NCI-H2196 treated with DMSO at 0.1 percent for 48 hours (cell line): Measurements from ENCODE around the gene CHCHD6.

Source experiments
- DNase-seq: peaks from one replicate; lab custom pipeline; 2025; ENCODE audit not compliant: unreplicated experiment; lab: John Stamatoyannopoulos, UW

The CHCHD6 gene

GRCh38 chr3:126668450-126669401 is 35.3 kb upstream of the CHCHD6 start:
- DNase-seq = no peak

- no peak for DNase-seq
Observed at GRCh38 chr3:126671521-126671920, 32.5 kb upstream of the CHCHD6 start.

GRCh38 chr3:126672340-126672739 is 31.7 kb upstream of the CHCHD6 start:
- DNase-seq = no peak

DNA sequence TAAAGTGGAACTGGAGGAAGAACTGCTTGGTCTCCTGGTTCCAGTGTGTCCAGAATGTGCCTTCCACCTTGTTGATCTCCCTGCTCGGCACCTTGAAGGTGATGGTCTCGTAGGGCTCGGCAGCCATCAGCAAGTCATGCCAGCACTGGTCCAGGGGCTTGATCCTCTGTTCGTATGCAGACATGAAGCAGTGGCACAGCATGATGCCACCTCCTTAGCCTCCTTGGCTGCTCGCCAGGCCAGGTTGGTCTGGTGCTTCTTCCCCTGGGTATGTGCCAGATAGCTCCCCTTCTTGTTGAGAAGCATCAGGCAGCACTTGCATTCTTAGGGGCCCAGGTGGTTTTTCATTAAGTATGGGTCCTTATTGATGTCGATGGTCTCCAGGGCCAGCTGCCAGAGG is 31.3 kb upstream of the CHCHD6 start:
- DNase-seq = no peak

DNA sequence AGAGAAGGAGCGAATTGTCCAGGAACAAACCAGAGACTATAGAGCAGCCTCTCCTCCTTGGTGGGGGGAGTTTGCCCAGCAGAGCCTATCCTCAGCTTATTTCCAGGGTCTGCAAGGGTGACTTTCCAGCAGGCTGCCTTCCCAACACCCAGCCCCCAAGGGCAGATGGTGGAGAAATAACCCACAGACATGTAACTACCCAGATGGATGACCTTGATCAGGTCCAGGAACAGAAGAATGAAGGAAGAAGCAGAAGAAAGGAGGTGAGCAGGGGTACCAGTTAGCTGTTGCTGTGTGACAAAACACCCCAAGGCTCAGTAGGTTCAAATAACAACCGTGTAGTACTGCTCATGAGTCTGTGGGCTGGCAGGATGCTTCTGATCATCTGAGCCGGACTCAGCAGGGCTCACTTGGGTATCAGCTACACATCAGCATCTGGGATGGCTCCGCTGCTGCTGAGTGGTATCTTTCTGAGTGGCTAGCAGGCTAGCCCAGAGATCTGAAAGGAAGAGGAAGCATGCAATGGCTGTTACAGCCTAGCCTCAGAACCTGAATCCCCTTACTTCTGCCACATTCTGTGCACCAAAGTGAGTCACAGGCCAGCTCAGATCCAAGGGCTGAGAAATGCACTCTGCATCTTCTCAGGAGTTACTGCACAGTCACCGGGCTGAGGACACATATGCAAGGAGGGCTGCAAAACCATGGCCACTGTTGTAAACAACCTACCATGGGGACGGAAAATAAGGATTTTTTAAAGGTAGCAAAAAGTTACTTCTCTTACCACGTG is 26.9 kb upstream of the CHCHD6 start:
- no peak for DNase-seq

DNA sequence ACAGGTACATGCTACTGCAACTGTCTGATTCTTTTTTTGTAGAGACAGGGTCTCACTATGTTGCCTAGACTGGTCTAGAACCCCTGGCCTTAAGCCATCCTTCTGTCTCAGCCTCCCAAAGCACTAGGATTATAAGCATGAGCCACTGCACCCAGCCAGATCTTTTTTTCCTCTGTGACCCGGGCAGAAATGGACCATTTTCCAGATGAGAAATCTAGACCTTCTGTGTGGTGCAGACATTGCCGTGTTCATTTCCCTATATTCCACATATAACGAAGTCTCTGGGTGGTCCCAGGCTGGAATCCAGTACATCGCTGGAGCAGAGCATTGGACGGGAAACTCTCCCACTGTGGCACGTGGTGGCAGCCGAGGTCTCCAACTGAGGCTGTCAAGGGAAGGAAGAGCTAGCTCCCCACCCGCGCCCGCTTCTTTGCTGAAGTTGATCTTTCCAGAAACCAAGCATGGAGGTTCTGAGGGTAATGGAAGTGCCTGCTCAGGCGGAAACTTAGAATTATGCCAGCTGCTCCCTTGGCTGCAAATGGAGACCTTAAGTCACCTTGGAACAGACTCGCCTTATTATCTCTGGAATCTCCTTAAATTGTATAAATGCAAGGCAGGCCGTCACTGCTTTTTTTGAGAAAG is 26.1 kb upstream of the CHCHD6 start:
- no peak for DNase-seq

DNA sequence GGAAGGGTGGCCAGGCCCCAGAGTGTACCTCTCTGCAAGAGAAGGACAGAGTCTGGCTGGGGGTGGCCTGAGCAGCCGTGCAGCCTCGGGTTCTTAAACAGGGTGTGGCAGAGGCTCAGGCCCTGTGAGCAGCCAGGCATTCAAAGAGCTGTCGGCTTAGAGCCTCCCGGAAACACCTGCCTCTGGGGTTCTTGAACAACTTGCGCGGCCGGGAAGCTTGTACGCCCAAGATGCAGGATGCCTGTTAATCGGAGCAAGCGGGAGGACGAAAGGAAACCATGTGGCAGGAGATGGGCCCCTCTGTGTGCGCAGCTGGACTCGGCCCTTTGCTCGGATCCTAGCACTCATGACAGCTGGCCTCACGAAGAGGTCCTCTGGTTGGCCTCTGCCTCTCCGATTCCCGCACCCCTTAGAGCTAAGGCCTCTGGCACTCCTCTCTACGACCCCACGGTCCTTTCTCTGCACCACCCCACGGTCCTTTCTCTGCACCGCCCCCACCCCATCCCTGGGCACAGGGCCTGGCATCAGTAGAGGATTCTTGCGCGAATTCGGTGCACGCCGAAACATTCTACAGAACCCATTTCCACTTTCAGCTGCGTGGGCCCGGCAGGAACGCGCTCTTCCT is 25.2 kb upstream of the CHCHD6 start:
- no peak for DNase-seq

DNA sequence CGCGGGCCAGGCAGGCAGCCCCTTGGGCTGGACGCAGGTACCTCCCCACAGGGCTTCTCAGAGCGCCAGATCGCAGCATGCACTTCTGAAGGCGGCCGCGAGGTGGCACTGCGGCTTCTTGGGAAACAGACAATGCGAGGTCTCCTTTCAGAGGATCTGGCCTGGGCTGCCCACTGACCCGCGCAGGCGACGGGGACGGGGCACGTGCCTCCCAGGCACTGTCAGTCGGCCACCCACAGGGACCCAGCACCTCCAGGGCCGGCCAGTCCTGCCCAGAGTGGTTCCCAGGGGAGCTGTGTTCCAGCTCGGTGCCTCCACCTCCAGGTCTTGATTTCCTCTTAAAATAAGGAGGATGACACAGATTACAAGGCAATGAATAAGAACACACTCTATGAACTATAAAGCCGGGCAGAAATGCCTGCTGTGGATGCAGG is 24.7 kb upstream of the CHCHD6 start:
- peak; percentile 76 for DNase-seq

DNA sequence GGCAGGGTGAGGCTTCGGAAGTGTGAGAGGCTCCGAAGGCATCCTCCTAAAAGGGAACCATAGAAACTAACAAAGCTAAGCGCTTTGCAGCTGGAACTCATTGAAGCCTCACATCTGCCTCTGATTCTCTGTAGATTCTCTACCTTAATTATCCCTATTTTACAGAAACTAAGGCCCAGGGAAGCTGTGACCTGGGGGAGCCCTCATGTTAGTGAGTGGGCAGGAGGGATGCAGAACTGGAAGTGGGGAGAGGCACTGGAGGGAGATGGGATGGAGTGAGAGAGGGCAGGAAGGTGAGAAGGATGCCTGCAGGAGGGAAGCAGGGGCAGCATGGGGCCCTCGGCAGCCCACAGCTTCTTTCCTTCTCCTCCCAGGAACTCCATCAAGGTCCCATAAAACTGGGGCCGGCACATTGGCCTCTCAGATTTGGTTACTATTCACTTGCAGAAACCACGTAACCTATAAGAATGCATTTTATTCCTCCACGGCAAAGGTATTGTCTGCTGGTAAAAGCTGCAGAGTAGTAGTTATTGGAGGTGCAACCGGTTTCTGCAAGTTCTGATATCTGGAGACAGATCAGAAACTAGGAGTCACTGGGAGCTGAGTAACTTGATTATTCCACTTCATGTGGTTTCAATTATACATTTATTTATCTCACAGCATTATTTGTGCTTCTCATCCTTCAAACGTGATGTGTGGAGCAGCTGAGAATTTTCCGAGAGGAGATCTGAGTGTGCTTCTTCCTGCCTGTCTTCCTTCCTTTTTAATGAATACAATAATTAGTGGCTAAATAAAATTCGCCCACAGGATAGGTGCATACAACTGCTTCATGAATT is 24.0 kb upstream of the CHCHD6 start:
- no peak for DNase-seq

GRCh38 chr3:126680667-126681055 is 23.4 kb upstream of the CHCHD6 start:
- no peak for DNase-seq

- no peak for DNase-seq
Observed at GRCh38 chr3:126682009-126682408, 22.0 kb upstream of the CHCHD6 start.

- DNase-seq = no peak
Observed at GRCh38 chr3:126683069-126683468, 21.0 kb upstream of the CHCHD6 start.

DNA sequence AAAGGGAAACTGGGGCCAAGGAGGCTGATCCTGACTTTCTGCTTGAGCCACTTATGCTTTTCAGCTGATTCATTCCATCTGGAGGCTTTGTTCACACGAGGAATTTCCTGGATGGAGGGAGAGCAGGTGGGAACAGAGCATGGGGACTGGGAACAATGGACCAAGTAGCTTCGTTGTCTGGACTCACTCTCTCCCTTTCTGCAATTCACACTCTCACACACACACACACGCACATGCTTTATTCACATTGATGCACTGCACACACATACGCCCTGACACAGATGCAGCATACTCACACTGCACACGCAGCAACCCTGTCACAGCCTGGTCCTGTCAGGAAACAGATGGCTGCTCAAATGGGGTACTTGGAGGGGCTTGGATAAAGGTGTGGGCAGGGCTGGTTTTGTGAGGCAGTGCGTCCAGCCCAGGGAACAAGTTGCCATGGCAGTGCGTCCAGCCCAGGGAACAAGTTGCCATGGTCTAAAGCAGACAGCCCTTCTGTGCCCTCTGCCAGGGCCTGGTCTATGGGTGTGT is 19.8 kb upstream of the CHCHD6 start:
- DNase-seq = no peak

- DNase-seq = no peak
Observed at GRCh38 chr3:126685021-126685420, 19.0 kb upstream of the CHCHD6 start.

GRCh38 chr3:126685493-126685892 is 18.5 kb upstream of the CHCHD6 start:
- no peak for DNase-seq

GRCh38 chr3:126691765-126692164 is 12.3 kb upstream of the CHCHD6 start:
- DNase-seq = no peak

- DNase-seq = no peak
Observed at GRCh38 chr3:126692858-126693257, 11.2 kb upstream of the CHCHD6 start.

DNA sequence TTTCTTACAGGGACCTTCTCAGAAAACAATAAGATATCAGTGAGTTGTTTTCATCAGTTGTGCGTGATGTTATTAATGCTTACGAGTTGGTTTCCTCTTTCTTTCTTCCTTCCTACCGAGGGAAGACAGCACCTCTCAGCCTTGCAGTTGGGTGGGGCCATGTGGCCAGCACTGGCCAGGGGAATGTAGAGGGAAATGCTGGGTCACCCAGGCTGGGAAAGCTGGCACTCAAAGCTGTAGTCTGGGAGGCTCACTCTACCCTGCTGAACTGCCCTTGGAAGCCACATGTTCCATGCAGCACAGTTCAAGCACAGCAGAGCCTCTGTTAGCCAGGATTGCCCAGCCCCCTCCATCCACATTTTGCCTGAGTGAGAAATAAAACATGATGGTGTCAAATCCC is 10.1 kb upstream of the CHCHD6 start:
- no peak for DNase-seq

GRCh38 chr3:126696701-126697267 is 7.3 kb upstream of the CHCHD6 start:
- DNase-seq = no peak

- DNase-seq = no peak
Observed at GRCh38 chr3:126699011-126699410, 5.0 kb upstream of the CHCHD6 start.
